KMS-11 (cell line): Measurements from ENCODE around the gene KRTAP5-3.

Experiments used
- H2AFZ ChIP-seq: fragments of 200-600 bp; sonication (generic); 2 replicates; pipeline ENCODE4 v1.6.1; 2016; ENCODE audit warnings: antibody characterized with exemption, mixed run types, low read depth
- H3K27ac ChIP-seq: fragments of 200-600 bp; sonication (generic); 2 replicates; pipeline ENCODE4 v1.6.1; 2016; ENCODE audit warnings: mild to moderate bottlenecking, mixed run types
- H3K27me3 ChIP-seq: fragments of 200-600 bp; sonication (generic); 2 replicates; pipeline ENCODE4 v1.6.1; 2017; ENCODE audit warnings: mild to moderate bottlenecking, low read depth, mixed run types, moderate library complexity; ENCODE audit not compliant: insufficient read depth
- H3K36me3 ChIP-seq: fragments of 200-600 bp; sonication (generic); 2 replicates; pipeline ENCODE4 v1.6.1; 2017; ENCODE audit warnings: mild to moderate bottlenecking, mixed run types; ENCODE audit not compliant: insufficient read depth
- H3K4me1 ChIP-seq: fragments of 200-600 bp; sonication (generic); 2 replicates; pipeline ENCODE4 v1.6.1; 2016; ENCODE audit warnings: mild to moderate bottlenecking, low read depth, mixed run types; ENCODE audit not compliant: poor library complexity, severe bottlenecking
- H3K4me2 ChIP-seq: fragments of 200-600 bp; sonication (generic); 2 replicates; pipeline ENCODE4 v1.7.0; 2016; ENCODE audit warnings: mild to moderate bottlenecking, mixed run types
- H3K4me3 ChIP-seq: fragments of 200-600 bp; sonication (generic); IDR thresholded peaks from 2 replicates; pipeline ENCODE4 v1.6.1; 2017; ENCODE audit warnings: low read depth, low read length, mixed read lengths; ENCODE audit not compliant: insufficient read depth
- H3K79me2 ChIP-seq: fragments of 200-600 bp; sonication (generic); 2 replicates; pipeline ENCODE4 v1.6.1; 2016; ENCODE audit warnings: low read depth, mixed run types; ENCODE audit not compliant: insufficient read depth
- H3K9ac ChIP-seq: fragments of 200-600 bp; sonication (generic); 2 replicates; pipeline ENCODE4 v1.6.1; 2016; ENCODE audit warnings: mild to moderate bottlenecking, mixed run types
- H4K20me1 ChIP-seq: fragments of 200-600 bp; sonication (generic); 2 replicates; pipeline ENCODE4 v1.6.1; 2016; ENCODE audit warnings: mild to moderate bottlenecking, mixed run types; ENCODE audit not compliant: insufficient read depth
- TF ChIP-seq, protein P1 (sequence below): fragments of 200-600 bp; sonication (generic); conservative IDR thresholded peaks from 2 replicates; pipeline ENCODE4 v1.6.1; 2017; ENCODE audit warnings: low read depth, mild to moderate bottlenecking, antibody characterized with exemption, low read length, moderate library complexity, mixed read lengths

KRTAP5-3 gene

DNA sequence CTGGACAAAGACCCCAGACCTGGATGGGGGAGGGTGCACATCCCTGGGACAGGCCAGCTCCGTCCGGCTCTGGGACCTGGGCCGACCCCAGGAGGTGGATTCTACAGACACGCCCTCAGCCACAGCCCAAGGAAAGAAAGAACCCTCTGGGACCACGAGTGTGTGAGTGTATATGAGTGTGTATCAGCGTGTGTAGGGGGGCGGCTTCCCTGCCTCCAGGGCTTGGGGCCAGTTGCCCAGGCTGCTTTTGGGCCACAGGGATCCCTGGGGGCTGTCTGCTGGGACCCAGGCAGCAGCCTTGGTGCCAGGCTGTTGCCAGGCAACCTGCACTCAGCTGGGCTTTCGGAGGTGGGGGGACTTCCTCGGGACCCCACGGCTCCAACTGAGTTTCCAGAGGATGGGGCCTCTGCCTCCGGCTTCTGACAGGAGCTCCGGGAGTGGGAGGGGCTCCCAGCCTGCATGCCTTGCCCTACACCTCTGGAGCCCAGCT is 45.1 kb downstream of the KRTAP5-3 start:
- Histone ChIP-seq H3K4me2 (no peak overlapping the region), H4K20me1 (no peaks in the 10 kb centered on the region), H3K27me3 (no peaks in the 10 kb centered on the region; the same call in 1 of the 2 replicates), H3K36me3 (no peaks in the 10 kb centered on the region), H3K4me1 (no peaks in the 10 kb centered on the region), H3K79me2 (no peaks in the 10 kb centered on the region), H2AFZ (no peak overlapping the region), H3K27ac (no peak overlapping the region), H3K4me3 (no peak overlapping the region), H3K9ac (no peak overlapping the region)
- TF ChIP-seq, protein P1, sequence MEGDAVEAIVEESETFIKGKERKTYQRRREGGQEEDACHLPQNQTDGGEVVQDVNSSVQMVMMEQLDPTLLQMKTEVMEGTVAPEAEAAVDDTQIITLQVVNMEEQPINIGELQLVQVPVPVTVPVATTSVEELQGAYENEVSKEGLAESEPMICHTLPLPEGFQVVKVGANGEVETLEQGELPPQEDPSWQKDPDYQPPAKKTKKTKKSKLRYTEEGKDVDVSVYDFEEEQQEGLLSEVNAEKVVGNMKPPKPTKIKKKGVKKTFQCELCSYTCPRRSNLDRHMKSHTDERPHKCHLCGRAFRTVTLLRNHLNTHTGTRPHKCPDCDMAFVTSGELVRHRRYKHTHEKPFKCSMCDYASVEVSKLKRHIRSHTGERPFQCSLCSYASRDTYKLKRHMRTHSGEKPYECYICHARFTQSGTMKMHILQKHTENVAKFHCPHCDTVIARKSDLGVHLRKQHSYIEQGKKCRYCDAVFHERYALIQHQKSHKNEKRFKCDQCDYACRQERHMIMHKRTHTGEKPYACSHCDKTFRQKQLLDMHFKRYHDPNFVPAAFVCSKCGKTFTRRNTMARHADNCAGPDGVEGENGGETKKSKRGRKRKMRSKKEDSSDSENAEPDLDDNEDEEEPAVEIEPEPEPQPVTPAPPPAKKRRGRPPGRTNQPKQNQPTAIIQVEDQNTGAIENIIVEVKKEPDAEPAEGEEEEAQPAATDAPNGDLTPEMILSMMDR: no peak

DNA sequence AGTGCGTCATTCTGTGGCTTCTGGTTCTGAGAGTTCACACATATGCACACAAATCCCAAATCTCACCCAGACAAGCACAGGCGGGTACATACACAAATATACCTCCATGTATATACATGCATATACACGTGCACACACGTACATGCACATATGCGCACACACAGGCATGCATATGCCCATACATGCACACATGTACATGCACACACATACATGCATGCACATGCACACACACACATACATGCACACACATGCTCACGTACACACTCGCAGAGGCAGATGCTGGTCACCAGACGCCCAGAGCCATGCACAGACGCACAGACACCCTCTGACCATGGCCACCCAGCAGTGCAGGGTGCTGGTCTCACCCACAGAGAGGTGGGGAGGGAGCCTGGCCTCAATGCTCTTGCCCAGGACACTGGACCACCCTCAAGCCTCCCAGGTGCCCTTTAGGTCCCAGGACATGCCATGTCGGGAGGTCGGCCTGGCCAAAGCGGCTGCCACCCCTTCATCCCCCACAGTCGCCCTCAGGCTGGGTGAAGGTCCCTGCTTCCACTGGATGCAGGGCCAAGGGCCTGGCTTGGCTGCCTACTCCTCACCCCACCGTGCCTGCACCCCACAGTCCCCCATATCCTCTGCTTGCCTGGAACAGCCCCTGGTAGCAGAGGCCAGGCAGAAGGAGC is 45.7 kb downstream of the KRTAP5-3 start:
- no peaks in the 10 kb centered on the region for H3K27me3 ChIP-seq
- no peaks in the 10 kb centered on the region for H3K4me1 ChIP-seq
- H4K20me1 ChIP-seq: no peaks in the 10 kb centered on the region
- H3K4me3 ChIP-seq: no peak overlapping the region
- H2AFZ ChIP-seq: no peak overlapping the region
- H3K27ac ChIP-seq: no peak overlapping the region
- TF ChIP-seq, protein P1: no peak
- no peaks in the 10 kb centered on the region for H3K36me3 ChIP-seq
- H3K9ac ChIP-seq: no peak overlapping the region
- H3K79me2 ChIP-seq: no peaks in the 10 kb centered on the region
- no peak overlapping the region for H3K4me2 ChIP-seq

DNA sequence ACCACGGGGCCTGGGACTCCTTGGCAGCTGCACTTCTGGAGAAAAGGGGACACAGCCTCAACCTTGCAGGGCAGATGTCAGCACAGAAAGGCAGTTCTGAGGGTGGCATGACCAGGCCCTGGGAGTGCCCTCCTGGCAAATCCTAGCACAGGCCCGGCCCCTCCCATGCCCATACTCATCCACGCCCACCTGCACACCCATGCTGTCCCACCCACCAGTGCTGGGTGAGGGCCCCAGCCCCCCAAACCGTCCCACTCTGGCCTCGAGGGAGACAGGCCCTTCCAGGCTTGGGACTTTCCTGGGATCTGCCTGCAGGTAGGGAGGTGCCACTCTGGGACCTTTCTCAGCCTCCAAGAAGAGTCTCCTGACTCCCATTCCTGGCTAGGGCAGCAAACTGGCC is 46.3 kb downstream of the KRTAP5-3 start:
- Histone ChIP-seq H3K4me3 (no peak overlapping the region), H3K79me2 (no peaks in the 10 kb centered on the region), H3K27me3 (no peaks in the 10 kb centered on the region), H3K4me2 (no peak overlapping the region), H2AFZ (no peak overlapping the region), H3K9ac (no peak overlapping the region), H4K20me1 (no peaks in the 10 kb centered on the region), H3K4me1 (no peaks in the 10 kb centered on the region), H3K36me3 (no peaks in the 10 kb centered on the region), H3K27ac (no peak overlapping the region)
- TF ChIP-seq, protein P1: no peak

GRCh38 chr11:1561266-1561665 is 47.0 kb downstream of the KRTAP5-3 start:
- no peak overlapping the region for H3K9ac ChIP-seq
- no peaks in the 10 kb centered on the region for H3K36me3 ChIP-seq

More at GRCh38 chr11:1561266-1561665, 47.0 kb downstream of the KRTAP5-3 start:
- Histone ChIP-seq H3K4me2 (no peak overlapping the region), H3K27me3 (no peaks in the 10 kb centered on the region), H3K4me1 (no peaks in the 10 kb centered on the region), H3K79me2 (no peaks in the 10 kb centered on the region), H4K20me1 (no peaks in the 10 kb centered on the region), H3K4me3 (no peak overlapping the region), H2AFZ (no peak overlapping the region), H3K27ac (no peak overlapping the region)
- TF ChIP-seq, protein P1: no peak
